Omental fat pad (tissue), 4 donors: ENCODE results near the gene YAP1. TPM values are rescaled to one million over a fixed set of nuclear protein-coding genes. Genes with fewer than 3 reads are reported as not detected.

ENCODE experiments used
- ATAC-seq: fragments of 150-250 bp; one replicate; pipeline ENCODE4 v1.9.1; 2016; ENCODE audit warnings: mild to moderate bottlenecking, moderate library complexity; ENCODE audit not compliant: low FRiP score
- DNase-seq: peaks from one replicate; pipeline ENCODE4 v3.0.0-alpha.2; 2019; ENCODE audit warnings: low spot score
- total RNA-seq, 4 donors: library from RNA; depleted of rRNA; stranded (reverse); fragments of >200 nt; gene quantifications; one replicate each; pipeline ENCODE4 v1.1.0, GENCODE V29; 2016
- TF ChIP-seq, protein P1 (sequence below), 3 donors: fragments of 450-650 bp; IDR thresholded peaks; one replicate each; pipeline ENCODE4 v1.5.1; 2016 to 2017; ENCODE audit warnings: antibody characterized with exemption in 3 of 3, mild to moderate bottlenecking in 3 of 3, moderate library complexity in 2 of 3

Gene YAP1
- total RNA-seq, 4 donors from 2014 or later: 102 to 152 (median 130) TPM

DNA sequence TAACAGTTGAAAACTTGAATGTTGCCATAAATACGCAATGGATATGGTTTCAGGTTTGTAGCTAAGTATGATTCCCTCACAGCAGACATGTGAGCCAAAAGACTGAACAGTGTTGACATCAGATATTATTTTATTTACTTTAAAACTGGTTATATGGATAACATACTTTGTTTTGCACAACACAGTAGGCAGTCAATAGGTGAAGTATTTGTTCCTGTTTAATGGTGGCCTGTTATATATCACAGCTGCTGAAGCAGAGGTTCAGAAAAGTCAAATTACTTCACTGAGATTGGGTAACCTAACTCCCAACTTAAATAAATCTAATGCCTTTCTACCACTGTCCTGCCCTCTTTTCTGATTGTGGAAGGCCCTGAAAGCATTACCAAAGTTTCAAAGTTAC, 44.6 kb downstream of the YAP1 start:
- TF ChIP-seq, protein P1, sequence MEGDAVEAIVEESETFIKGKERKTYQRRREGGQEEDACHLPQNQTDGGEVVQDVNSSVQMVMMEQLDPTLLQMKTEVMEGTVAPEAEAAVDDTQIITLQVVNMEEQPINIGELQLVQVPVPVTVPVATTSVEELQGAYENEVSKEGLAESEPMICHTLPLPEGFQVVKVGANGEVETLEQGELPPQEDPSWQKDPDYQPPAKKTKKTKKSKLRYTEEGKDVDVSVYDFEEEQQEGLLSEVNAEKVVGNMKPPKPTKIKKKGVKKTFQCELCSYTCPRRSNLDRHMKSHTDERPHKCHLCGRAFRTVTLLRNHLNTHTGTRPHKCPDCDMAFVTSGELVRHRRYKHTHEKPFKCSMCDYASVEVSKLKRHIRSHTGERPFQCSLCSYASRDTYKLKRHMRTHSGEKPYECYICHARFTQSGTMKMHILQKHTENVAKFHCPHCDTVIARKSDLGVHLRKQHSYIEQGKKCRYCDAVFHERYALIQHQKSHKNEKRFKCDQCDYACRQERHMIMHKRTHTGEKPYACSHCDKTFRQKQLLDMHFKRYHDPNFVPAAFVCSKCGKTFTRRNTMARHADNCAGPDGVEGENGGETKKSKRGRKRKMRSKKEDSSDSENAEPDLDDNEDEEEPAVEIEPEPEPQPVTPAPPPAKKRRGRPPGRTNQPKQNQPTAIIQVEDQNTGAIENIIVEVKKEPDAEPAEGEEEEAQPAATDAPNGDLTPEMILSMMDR (IDR thresholded peaks at IDR 0.05): no peak
- ATAC-seq: no peak
- DNase-seq: no peak

DNA sequence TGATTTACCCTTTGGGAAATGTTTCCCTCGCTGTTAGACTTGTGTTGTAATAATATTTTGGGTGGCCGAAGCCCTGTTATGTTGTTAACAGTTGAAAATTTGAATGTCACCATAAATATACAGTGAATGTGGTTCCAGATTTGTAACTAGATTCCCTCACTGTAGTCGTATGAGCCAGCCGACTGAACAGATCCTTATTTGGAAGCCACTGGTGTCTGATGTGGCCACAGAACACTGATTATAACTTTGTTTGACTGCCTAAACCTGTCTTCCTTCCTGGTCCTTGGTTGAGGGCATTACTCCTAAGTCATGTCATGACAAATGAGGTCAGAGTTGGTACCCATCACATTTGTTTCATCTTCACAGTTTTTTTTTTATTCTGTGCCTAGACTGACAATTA, 45.4 kb downstream of the YAP1 start:
- DNase-seq: no peak
- no peak for ATAC-seq
- TF ChIP-seq, protein P1 (IDR thresholded peaks at IDR 0.05): no peak

DNA sequence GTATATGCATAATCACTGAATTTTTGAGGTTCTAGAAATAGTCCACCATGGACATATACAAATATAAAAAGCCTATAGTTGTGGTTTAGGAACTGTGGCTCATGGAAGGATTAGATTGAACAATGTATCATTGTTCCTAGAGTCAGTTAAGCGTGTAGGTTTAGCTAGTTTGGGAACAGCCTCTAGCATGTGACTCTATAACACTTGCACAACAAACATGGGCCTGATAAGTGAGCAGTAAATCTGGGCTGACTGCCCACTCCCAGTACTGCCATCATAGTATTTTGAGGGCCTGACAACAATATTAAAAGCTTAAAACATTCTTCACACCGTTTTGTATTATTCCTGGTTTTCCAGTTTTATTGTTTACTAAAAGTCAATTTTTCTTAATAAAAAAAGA, 47.0 kb downstream of the YAP1 start:
- ATAC-seq (peak; percentile 80), DNase-seq (no peak)
- TF ChIP-seq, protein P1 (IDR thresholded peaks at IDR 0.05): no peak

DNA sequence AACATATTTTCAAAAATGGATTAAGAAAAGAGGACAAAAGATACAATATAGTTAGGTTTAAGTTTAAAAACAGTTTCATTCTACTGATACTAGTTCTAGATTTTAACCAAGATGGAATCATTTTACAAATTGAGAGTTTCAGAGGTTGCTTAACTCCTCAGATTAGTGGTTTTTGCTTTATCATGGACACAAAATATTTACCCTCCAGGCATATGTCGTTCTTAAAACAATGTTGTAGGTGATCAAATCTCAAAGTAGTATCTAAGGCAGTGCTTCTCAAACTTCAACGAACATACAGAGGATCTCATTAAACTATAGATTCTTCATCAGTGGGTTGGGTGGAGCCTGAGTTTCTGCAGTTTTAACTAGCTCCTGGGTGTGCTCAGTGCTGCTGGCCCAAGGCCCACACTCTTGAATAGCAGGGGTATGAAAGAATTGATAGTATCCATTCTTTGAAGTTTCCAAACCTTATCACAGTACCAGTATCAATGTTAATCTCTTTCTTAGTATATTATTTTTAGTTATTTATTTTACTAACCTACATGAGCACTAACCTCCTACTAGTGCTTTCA, 48.0 kb downstream of the YAP1 start:
- DNase-seq: no peak
- no peak for ATAC-seq
- TF ChIP-seq, protein P1 (IDR thresholded peaks at IDR 0.05): no peak

DNA sequence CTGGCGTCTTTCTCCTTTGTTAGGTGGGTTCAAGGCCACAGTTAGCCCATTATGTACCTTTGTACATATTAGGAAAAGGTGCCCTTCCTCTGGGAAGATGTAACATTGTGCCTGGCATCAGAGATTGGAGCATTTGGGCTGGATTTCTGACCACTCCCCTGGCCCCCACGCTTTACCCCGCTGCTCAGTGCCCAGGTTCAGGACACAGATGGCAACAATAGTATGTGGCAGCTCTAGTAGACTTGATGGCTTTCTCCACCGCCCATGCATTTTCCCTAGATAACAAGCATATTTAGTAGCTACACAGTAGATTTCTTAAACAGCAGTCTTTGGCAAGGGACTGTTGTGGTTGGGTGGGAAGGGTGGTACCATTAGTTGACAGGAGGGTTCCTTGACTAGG, 53.1 kb downstream of the YAP1 start:
- DNase-seq (no peak), ATAC-seq (no peak)
- TF ChIP-seq, protein P1 (IDR thresholded peaks at IDR 0.05): no peak

DNA sequence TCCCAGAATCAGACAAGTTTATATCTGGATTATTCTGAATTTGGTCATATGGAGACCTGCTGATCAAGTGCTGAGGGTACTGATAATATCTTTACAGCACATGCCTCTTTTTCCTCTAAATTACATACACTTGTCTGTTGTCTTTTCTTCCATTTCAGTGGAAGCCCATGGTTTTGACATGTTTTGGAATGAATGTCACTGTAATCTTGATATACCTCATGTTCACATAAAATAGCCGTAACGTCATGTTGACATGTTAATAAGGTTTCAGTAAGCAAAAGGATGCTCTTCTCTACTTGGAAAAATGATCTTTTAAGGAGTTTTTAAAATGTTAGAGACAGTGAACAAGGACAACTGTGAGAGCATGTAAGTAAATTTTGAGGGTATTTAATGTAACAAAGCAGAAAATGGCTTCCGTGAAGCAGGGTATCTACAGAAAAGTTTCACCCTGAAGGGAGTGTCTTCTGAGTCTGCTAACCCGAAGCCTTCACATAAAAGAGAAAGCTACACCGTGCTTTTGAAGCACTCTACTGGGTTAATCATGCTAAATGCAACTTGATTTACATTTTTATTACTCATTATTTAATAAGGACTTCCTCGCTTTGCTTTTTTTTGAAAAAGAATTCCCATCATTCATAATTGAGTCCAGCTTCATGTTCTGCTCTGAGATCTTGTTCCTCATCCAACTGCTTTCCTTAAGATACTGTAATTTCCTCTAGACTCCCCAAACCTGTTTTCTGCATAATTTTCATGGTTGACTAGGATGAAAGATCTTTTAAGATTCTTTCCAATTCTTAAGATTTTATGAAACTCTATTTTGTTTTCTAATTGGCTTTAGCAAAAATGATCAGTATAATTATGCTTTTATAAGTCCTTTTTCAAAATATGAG, 56.2 kb downstream of the YAP1 start:
- TF ChIP-seq, protein P1 (IDR thresholded peaks at IDR 0.05): no peak
- no peak for ATAC-seq
- DNase-seq: no peak

DNA sequence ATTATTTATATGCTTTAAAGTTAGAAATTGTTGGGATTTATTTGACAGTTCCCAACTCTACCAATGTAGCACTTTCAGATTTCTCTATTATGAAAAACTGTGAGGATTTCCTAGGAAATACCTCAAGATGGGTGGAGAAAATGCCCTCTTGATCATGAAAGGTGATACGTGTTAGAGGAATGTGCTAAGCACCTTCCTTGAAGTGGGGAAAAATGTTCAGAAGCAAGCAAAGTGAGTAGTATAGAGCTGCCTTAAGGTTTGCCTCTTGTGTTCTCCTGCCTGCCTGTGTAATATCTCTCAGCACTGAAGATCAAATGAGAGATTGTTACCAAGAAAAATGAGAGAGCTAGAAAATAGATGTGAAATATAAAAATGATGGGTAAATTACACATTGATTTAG, 58.2 kb downstream of the YAP1 start:
- ATAC-seq: no peak
- DNase-seq: no peak
- TF ChIP-seq, protein P1 (IDR thresholded peaks at IDR 0.05): no peak
